HepG2 (cell line): ENCODE results near the gene ATP7B. TPM values are rescaled to one million over a fixed set of nuclear protein-coding genes. Genes with fewer than 3 reads are reported as not detected.

Experiments
- ELF4 ChIP-seq: sonication (generic); formaldehyde crosslinking; IDR thresholded peaks from 2 replicates; pipeline ENCODE4 v1.5.0; 2020; ENCODE audit warnings: missing genetic modification reagents, mild to moderate bottlenecking, moderate library complexity, borderline replicate concordance
- HOXA7 ChIP-seq: sonication (generic); formaldehyde crosslinking; IDR thresholded peaks from 2 replicates; pipeline ENCODE4 v1.8.1; 2022; ENCODE audit warnings: mild to moderate bottlenecking, missing genetic modification reagents, moderate library complexity
- KLF11 ChIP-seq: IDR thresholded peaks from 2 replicates; pipeline ENCODE4 v1.6.1; 2016; ENCODE audit warnings: missing compliant biosample characterization
- SP4 ChIP-seq: sonication (generic); formaldehyde crosslinking; IDR thresholded peaks from 2 replicates; pipeline ENCODE4 v1.8.1; 2023; ENCODE audit warnings: mild to moderate bottlenecking, missing genetic modification reagents
- SUZ12 ChIP-seq: fragments of 150-350 bp; IDR thresholded peaks from 2 replicates; pipeline ENCODE4 v1.6.1; 2014; ENCODE audit warnings: low read depth, low read length
- ZNF275 ChIP-seq: sonication (generic); formaldehyde crosslinking; IDR thresholded peaks from 2 replicates; pipeline ENCODE4 v1.8.0; 2022; ENCODE audit warnings: missing genetic modification reagents, mild to moderate bottlenecking, inconsistent platforms, borderline replicate concordance
- ZNF496 ChIP-seq: sonication (generic); formaldehyde crosslinking; IDR thresholded peaks from 2 replicates; pipeline ENCODE4 v1.8.1; 2023; ENCODE audit warnings: mild to moderate bottlenecking, moderate library complexity, missing genetic modification reagents; ENCODE audit not compliant: insufficient replicate concordance
- ZNF512 ChIP-seq: sonication (generic); formaldehyde crosslinking; IDR thresholded peaks from 2 replicates; pipeline ENCODE4 v1.4.0; 2020; ENCODE audit warnings: mild to moderate bottlenecking, missing genetic modification reagents
- polyA plus RNA-seq, 8 experiments: library from polyadenylated mRNA; depleted of rRNA in 3 of 8; stranded (reverse) in 7 of 8; unstranded in 1 of 8; fragments of >200 nt; fragmentation: Illumina TruSeq in 4 of 8; extraction: Trizol in 4 of 8; gene quantifications; 2 replicates each; pipeline versions ENCODE4 v1.2.1 to v1.2.3, GENCODE V29; 2011 to 2016; ENCODE audit warnings: low read depth in 4 of 8, missing spikeins in 1 of 8, mixed read lengths in 1 of 8; ENCODE audit not compliant: insufficient read depth in 1 of 8
- total RNA-seq, 5 experiments: library from RNA; depleted of rRNA; stranded (reverse); fragments of >200 nt; fragmentation: Illumina TruSeq; extraction: Trizol; gene quantifications; 2 replicates each; pipeline ENCODE4 v1.2.3, GENCODE V29; 2016; ENCODE audit warnings: low read depth in 1 of 5
- TF ChIP-seq, protein P1 (sequence below): sonication (generic); formaldehyde crosslinking; IDR thresholded peaks from 2 replicates; pipeline ENCODE4 v1.9.0; 2021; ENCODE audit warnings: mild to moderate bottlenecking, missing genetic modification reagents

The ATP7B gene
- total and polyA plus RNA-seq, 2 of the 13 experiments (the other 11 are each of a cell fraction or from before 2014, with no cell fraction given) = 31.8 to 57.4 TPM

GRCh38 chr13:52025475-52026245, 14.4 kb upstream of the ATP7B start (continued):
- TF ChIP-seq ZNF496 (CRISPR knock-in tag) (no peak), SP4 (CRISPR knock-in tag) (no peak), SUZ12 (no peak), KLF11 (no peak), HOXA7 (CRISPR knock-in tag) (no peak; the same call in 1 of the 2 replicates), ZNF512 (CRISPR knock-in tag) (no peak), ZNF275 (no peak), ELF4 (CRISPR knock-in tag) (no peak)
- TF ChIP-seq, protein P1, sequence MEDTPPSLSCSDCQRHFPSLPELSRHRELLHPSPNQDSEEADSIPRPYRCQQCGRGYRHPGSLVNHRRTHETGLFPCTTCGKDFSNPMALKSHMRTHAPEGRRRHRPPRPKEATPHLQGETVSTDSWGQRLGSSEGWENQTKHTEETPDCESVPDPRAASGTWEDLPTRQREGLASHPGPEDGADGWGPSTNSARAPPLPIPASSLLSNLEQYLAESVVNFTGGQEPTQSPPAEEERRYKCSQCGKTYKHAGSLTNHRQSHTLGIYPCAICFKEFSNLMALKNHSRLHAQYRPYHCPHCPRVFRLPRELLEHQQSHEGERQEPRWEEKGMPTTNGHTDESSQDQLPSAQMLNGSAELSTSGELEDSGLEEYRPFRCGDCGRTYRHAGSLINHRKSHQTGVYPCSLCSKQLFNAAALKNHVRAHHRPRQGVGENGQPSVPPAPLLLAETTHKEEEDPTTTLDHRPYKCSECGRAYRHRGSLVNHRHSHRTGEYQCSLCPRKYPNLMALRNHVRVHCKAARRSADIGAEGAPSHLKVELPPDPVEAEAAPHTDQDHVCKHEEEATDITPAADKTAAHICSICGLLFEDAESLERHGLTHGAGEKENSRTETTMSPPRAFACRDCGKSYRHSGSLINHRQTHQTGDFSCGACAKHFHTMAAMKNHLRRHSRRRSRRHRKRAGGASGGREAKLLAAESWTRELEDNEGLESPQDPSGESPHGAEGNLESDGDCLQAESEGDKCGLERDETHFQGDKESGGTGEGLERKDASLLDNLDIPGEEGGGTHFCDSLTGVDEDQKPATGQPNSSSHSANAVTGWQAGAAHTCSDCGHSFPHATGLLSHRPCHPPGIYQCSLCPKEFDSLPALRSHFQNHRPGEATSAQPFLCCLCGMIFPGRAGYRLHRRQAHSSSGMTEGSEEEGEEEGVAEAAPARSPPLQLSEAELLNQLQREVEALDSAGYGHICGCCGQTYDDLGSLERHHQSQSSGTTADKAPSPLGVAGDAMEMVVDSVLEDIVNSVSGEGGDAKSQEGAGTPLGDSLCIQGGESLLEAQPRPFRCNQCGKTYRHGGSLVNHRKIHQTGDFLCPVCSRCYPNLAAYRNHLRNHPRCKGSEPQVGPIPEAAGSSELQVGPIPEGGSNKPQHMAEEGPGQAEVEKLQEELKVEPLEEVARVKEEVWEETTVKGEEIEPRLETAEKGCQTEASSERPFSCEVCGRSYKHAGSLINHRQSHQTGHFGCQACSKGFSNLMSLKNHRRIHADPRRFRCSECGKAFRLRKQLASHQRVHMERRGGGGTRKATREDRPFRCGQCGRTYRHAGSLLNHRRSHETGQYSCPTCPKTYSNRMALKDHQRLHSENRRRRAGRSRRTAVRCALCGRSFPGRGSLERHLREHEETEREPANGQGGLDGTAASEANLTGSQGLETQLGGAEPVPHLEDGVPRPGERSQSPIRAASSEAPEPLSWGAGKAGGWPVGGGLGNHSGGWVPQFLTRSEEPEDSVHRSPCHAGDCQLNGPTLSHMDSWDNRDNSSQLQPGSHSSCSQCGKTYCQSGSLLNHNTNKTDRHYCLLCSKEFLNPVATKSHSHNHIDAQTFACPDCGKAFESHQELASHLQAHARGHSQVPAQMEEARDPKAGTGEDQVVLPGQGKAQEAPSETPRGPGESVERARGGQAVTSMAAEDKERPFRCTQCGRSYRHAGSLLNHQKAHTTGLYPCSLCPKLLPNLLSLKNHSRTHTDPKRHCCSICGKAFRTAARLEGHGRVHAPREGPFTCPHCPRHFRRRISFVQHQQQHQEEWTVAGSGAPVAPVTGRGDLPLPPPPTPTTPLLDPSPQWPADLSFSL (CRISPR knock-in tag) = 0 out of 2 replicates have a peak, but pooled peaks have one; percentile 44
